Measurements from ENCODE around the gene RYR2. TPM values are rescaled to one million over a fixed set of nuclear protein-coding genes. Genes with fewer than 3 reads are reported as not detected.

The RYR2 gene
- total and polyA plus RNA-seq, 2 donors: 0.21 to 0.38 TPM

- H3K9me3 ChIP-seq (ENCODE audit: control insufficient read depth in 2 of 2, insufficient read depth in 1 of 2, low read length in 1 of 2): no peaks in the 10 kb centered on the region
- 89% methylated on average over 4 of the region's 4 CpGs for WGBS
- H3K27ac ChIP-seq (ENCODE audit: low read depth in 1 of 2, low read length in 1 of 2): no peak overlapping the region
- no peaks in the 10 kb centered on the region for H3K27me3 ChIP-seq (ENCODE audit: control insufficient read depth in 2 of 2, insufficient read depth in 1 of 2, low read length in 1 of 2)
- no peak for DNase-seq (ENCODE audit: low read depth in 6 of 9, low spot score in 9 of 9)
- H3K36me3 ChIP-seq (ENCODE audit: control insufficient read depth in 2 of 2, insufficient read depth in 2 of 2, low read length in 1 of 2): no peaks in the 10 kb centered on the region
- H3K4me3 ChIP-seq (ENCODE audit: low read length in 2 of 2): no peak overlapping the region
- no peaks in the 10 kb centered on the region for H3K4me1 ChIP-seq (ENCODE audit: control insufficient read depth in 2 of 2, insufficient read depth in 2 of 2, low read length in 2 of 2)
Measured at GRCh38 chr1:237005674-237006073, 36.3 kb upstream of the RYR2 start.

DNA sequence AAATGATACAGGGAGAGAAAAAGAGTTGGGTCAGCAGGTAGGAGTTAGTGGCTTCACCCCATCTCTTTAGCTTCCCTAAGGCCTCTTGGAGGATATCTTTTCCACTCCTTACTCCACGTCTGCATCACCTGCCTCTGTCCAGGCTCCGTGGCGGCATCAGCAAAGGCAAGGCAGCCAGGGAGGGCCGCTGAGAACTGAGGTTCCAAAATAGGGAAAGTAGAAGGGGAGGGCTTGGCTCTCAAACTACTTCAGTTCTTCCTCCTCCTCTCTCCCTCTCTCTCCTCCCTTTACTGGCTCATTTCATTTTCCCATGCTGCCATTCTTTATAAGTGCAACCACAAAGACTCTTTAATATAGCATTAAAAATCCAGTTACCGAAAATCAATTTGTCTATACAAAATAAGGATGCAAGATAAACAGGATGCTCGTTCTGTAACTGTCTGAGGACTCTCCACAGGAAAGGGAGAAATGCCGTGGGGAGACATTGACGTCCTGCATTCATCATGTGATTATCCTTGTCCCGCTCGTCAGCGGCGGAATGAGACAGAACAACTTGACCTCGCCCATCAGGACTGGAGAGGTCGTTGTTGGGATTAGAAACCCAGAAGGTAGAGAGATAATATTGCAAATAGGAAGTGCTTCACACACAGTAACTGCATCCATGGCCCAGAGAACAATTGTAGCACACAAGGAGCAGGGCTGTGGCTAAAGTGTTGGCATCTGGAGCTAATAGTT is 34.7 kb upstream of the RYR2 start:
- Histone ChIP-seq H3K27ac (ENCODE audit: low read depth in 1 of 2, low read length in 1 of 2) (no peak overlapping the region), H3K36me3 (ENCODE audit: control insufficient read depth in 2 of 2, insufficient read depth in 2 of 2, low read length in 1 of 2) (no peaks in the 10 kb centered on the region)

DNA sequence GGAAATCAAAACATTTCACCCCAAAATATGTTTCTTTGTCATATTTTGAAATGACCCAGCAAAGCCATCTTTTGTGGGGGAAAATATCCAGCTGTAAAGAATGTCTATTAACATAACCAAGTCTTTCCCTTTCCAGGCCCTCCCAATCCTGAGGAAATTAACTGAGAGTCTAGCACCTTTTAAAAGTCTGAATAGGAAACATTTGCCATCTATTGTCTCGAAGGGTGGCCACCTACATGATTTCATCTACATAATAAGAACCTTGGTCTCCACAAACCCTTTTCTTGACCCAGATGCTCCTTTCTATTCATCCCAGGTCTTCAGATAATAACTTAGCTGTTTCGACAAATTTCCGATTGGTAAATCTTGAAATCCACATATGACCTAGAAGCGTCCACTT is 32.4 kb upstream of the RYR2 start:
- H3K4me1 ChIP-seq (ENCODE audit: control insufficient read depth in 2 of 2, insufficient read depth in 2 of 2, low read length in 2 of 2): no peaks in the 10 kb centered on the region
- no peaks in the 10 kb centered on the region for H3K27me3 ChIP-seq (ENCODE audit: control insufficient read depth in 2 of 2, insufficient read depth in 1 of 2, low read length in 1 of 2)
- no peak overlapping the region for H3K27ac ChIP-seq (ENCODE audit: low read depth in 1 of 2, low read length in 1 of 2)
- WGBS: 94% methylated on average over 4 of the region's 4 CpGs
- H3K36me3 ChIP-seq (ENCODE audit: control insufficient read depth in 2 of 2, insufficient read depth in 2 of 2, low read length in 1 of 2): no peaks in the 10 kb centered on the region
- H3K9me3 ChIP-seq (ENCODE audit: control insufficient read depth in 2 of 2, insufficient read depth in 1 of 2, low read length in 1 of 2): no peaks in the 10 kb centered on the region
- no peak for DNase-seq (ENCODE audit: low read depth in 6 of 9, low spot score in 9 of 9)
- no peak overlapping the region for H3K4me3 ChIP-seq (ENCODE audit: low read length in 2 of 2)

More for the DNA sequence above, 34.7 kb upstream of the RYR2 start:
- H3K27me3 ChIP-seq (ENCODE audit: control insufficient read depth in 2 of 2, insufficient read depth in 1 of 2, low read length in 1 of 2): no peaks in the 10 kb centered on the region
- H3K4me1 ChIP-seq (ENCODE audit: control insufficient read depth in 2 of 2, insufficient read depth in 2 of 2, low read length in 2 of 2): no peaks in the 10 kb centered on the region
- no peaks in the 10 kb centered on the region for H3K9me3 ChIP-seq (ENCODE audit: control insufficient read depth in 2 of 2, insufficient read depth in 1 of 2, low read length in 1 of 2)
- DNase-seq (ENCODE audit: low read depth in 6 of 9, low spot score in 9 of 9): no peak
- WGBS: 87% methylated on average over 14 of the region's 14 CpGs
- H3K4me3 ChIP-seq (ENCODE audit: low read length in 2 of 2): no peak overlapping the region

GRCh38 chr1:237011432-237011831 is 30.6 kb upstream of the RYR2 start:
- Histone ChIP-seq H3K4me3 (ENCODE audit: low read length in 2 of 2) (no peak overlapping the region), H3K4me1 (ENCODE audit: control insufficient read depth in 2 of 2, insufficient read depth in 2 of 2, low read length in 2 of 2) (no peaks in the 10 kb centered on the region), H3K9me3 (ENCODE audit: control insufficient read depth in 2 of 2, insufficient read depth in 1 of 2, low read length in 1 of 2) (no peaks in the 10 kb centered on the region), H3K36me3 (ENCODE audit: control insufficient read depth in 2 of 2, insufficient read depth in 2 of 2, low read length in 1 of 2) (no peaks in the 10 kb centered on the region), H3K27me3 (ENCODE audit: control insufficient read depth in 2 of 2, insufficient read depth in 1 of 2, low read length in 1 of 2) (no peaks in the 10 kb centered on the region), H3K27ac (ENCODE audit: low read depth in 1 of 2, low read length in 1 of 2) (no peak overlapping the region)
- no peak for DNase-seq (ENCODE audit: low read depth in 6 of 9, low spot score in 9 of 9)
- 94% methylated on average over 3 of the region's 3 CpGs for WGBS

- H3K27me3 ChIP-seq (ENCODE audit: control insufficient read depth in 2 of 2, insufficient read depth in 1 of 2, low read length in 1 of 2): no peaks in the 10 kb centered on the region
- H3K4me1 ChIP-seq (ENCODE audit: control insufficient read depth in 2 of 2, insufficient read depth in 2 of 2, low read length in 2 of 2): no peaks in the 10 kb centered on the region
- H3K27ac ChIP-seq (ENCODE audit: low read depth in 1 of 2, low read length in 1 of 2): no peak overlapping the region
- no peaks in the 10 kb centered on the region for H3K9me3 ChIP-seq (ENCODE audit: control insufficient read depth in 2 of 2, insufficient read depth in 1 of 2, low read length in 1 of 2)
- WGBS: 93% methylated on average over 5 of the region's 5 CpGs
- no peaks in the 10 kb centered on the region for H3K36me3 ChIP-seq (ENCODE audit: control insufficient read depth in 2 of 2, insufficient read depth in 2 of 2, low read length in 1 of 2)
- no peak overlapping the region for H3K4me3 ChIP-seq (ENCODE audit: low read length in 2 of 2)
- DNase-seq (ENCODE audit: low read depth in 6 of 9, low spot score in 9 of 9): no peak
Measured at GRCh38 chr1:237012361-237012760, 29.6 kb upstream of the RYR2 start.

DNA sequence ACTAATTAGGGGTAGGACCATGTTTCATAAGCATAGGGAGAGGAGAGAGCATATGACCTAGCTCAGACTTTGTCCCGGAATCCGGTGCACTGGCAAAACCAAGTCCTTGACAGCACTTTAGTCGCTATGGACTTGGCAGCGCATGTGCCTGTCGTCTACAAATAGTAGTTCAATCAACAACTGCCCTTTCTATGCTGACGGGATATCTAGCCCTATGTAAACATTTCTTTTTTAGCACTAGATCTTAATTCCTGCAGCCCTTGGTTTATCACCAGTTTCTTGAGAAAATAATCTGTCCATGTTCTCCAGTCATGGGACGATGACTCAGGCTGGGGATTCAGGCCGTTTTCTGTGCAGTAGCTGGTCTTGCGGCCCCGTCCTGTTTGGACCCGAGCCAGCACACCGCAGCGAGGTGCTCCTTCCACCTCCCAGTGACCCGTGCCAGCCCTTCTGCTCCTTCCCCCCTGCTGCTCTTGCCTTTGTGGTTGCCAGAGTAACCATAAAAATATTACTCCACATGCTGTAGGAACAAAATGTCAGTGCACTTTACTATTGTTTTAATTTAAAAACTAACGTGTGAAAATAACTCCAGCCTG is 29.1 kb upstream of the RYR2 start:
- no peak overlapping the region for H3K27ac ChIP-seq (ENCODE audit: low read depth in 1 of 2, low read length in 1 of 2)
- no peaks in the 10 kb centered on the region for H3K9me3 ChIP-seq (ENCODE audit: control insufficient read depth in 2 of 2, insufficient read depth in 1 of 2, low read length in 1 of 2)
- no peaks in the 10 kb centered on the region for H3K36me3 ChIP-seq (ENCODE audit: control insufficient read depth in 2 of 2, insufficient read depth in 2 of 2, low read length in 1 of 2)
- no peaks in the 10 kb centered on the region for H3K27me3 ChIP-seq (ENCODE audit: control insufficient read depth in 2 of 2, insufficient read depth in 1 of 2, low read length in 1 of 2)
- H3K4me1 ChIP-seq (ENCODE audit: control insufficient read depth in 2 of 2, insufficient read depth in 2 of 2, low read length in 2 of 2): no peaks in the 10 kb centered on the region
- no peak overlapping the region for H3K4me3 ChIP-seq (ENCODE audit: low read length in 2 of 2)
- no peak for DNase-seq (ENCODE audit: low read depth in 6 of 9, low spot score in 9 of 9)
- WGBS: 80% methylated on average over 15 of the region's 15 CpGs

DNA sequence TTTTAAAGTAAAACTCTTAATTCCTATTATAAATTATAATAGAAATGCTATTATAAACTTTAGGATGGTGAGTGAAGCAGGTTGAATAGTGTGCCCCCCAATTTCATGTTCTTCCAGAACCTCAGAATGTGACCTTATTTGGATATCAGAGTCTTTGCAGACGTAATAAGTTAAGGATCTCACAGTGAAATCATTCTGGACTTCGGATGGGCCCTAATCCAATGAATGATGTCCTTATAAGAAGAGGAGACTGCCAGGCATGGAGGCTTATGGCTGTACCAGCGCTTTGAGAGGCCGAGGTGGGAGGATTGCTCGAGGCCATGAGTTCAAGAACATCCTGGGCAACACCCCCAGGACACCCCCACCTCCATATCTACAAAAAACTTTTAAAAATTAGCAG is 28.4 kb upstream of the RYR2 start:
- H3K4me3 ChIP-seq (ENCODE audit: low read length in 2 of 2): no peak overlapping the region
- no peak overlapping the region for H3K27ac ChIP-seq (ENCODE audit: low read depth in 1 of 2, low read length in 1 of 2)
- no peaks in the 10 kb centered on the region for H3K9me3 ChIP-seq (ENCODE audit: control insufficient read depth in 2 of 2, insufficient read depth in 1 of 2, low read length in 1 of 2)
- no peak for DNase-seq (ENCODE audit: low read depth in 6 of 9, low spot score in 9 of 9)
- 86% methylated on average over 5 of the region's 5 CpGs for WGBS
- no peaks in the 10 kb centered on the region for H3K4me1 ChIP-seq (ENCODE audit: control insufficient read depth in 2 of 2, insufficient read depth in 2 of 2, low read length in 2 of 2)
- H3K27me3 ChIP-seq (ENCODE audit: control insufficient read depth in 2 of 2, insufficient read depth in 1 of 2, low read length in 1 of 2): no peaks in the 10 kb centered on the region
- no peaks in the 10 kb centered on the region for H3K36me3 ChIP-seq (ENCODE audit: control insufficient read depth in 2 of 2, insufficient read depth in 2 of 2, low read length in 1 of 2)

- WGBS: 49% methylated on average over 1 of the region's 1 CpG
- Histone ChIP-seq H3K4me1 (ENCODE audit: control insufficient read depth in 2 of 2, insufficient read depth in 2 of 2, low read length in 2 of 2) (no peaks in the 10 kb centered on the region), H3K27me3 (ENCODE audit: control insufficient read depth in 2 of 2, insufficient read depth in 1 of 2, low read length in 1 of 2) (no peaks in the 10 kb centered on the region), H3K27ac (ENCODE audit: low read depth in 1 of 2, low read length in 1 of 2) (no peak overlapping the region), H3K4me3 (ENCODE audit: low read length in 2 of 2) (no peak overlapping the region), H3K9me3 (ENCODE audit: control insufficient read depth in 2 of 2, insufficient read depth in 1 of 2, low read length in 1 of 2) (no peaks in the 10 kb centered on the region), H3K36me3 (ENCODE audit: control insufficient read depth in 2 of 2, insufficient read depth in 2 of 2, low read length in 1 of 2) (no peaks in the 10 kb centered on the region)
- DNase-seq (ENCODE audit: low read depth in 6 of 9, low spot score in 9 of 9): no peak
Measured at GRCh38 chr1:237016626-237017025, 25.4 kb upstream of the RYR2 start.

DNA sequence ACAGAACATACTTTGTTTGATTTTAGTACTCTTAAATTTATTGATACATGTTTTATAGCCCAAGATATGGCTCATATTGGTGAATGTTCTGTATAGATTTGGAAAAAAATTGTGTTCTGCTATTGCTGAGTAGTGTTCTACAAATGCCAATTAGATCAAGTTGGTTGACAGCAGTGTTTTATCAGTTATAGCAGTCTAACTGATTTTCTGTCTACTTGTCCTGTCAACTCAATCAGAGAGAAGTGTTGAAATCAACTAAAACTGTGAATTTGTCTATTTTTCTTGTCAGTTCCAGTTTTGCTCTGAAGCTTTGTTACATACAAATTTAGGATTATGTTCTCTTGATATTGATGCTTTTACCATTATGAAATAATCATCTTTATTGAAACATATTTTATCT is 23.1 kb upstream of the RYR2 start:
- H3K27me3 ChIP-seq (ENCODE audit: control insufficient read depth in 2 of 2, insufficient read depth in 1 of 2, low read length in 1 of 2): no peaks in the 10 kb centered on the region
- H3K36me3 ChIP-seq (ENCODE audit: control insufficient read depth in 2 of 2, insufficient read depth in 2 of 2, low read length in 1 of 2): no peaks in the 10 kb centered on the region
- no peak overlapping the region for H3K4me3 ChIP-seq (ENCODE audit: low read length in 2 of 2)
- no peak for DNase-seq (ENCODE audit: low read depth in 6 of 9, low spot score in 9 of 9)
- no peaks in the 10 kb centered on the region for H3K9me3 ChIP-seq (ENCODE audit: control insufficient read depth in 2 of 2, insufficient read depth in 1 of 2, low read length in 1 of 2)
- H3K4me1 ChIP-seq (ENCODE audit: control insufficient read depth in 2 of 2, insufficient read depth in 2 of 2, low read length in 2 of 2): no peaks in the 10 kb centered on the region
- H3K27ac ChIP-seq (ENCODE audit: low read depth in 1 of 2, low read length in 1 of 2): no peak overlapping the region
